ENCODE data around the gene CTSO. TPM values are rescaled to one million over a fixed set of nuclear protein-coding genes. Genes with fewer than 3 reads are reported as not detected.

The CTSO gene, protein sequence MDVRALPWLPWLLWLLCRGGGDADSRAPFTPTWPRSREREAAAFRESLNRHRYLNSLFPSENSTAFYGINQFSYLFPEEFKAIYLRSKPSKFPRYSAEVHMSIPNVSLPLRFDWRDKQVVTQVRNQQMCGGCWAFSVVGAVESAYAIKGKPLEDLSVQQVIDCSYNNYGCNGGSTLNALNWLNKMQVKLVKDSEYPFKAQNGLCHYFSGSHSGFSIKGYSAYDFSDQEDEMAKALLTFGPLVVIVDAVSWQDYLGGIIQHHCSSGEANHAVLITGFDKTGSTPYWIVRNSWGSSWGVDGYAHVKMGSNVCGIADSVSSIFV
- total RNA-seq, result 10 to 100 TPM; 11.4 to 16.7 TPM
- long read RNA-seq, transcript CTSO-201 (8 exons, 2,954 nt), result major isoform, 20 of 22 reads
- long read RNA-seq, partial matches to known transcripts, result 1 of 22 reads
- long read RNA-seq, other reads (novel, unspliced or antisense), result 1 of 22 reads

DNA sequence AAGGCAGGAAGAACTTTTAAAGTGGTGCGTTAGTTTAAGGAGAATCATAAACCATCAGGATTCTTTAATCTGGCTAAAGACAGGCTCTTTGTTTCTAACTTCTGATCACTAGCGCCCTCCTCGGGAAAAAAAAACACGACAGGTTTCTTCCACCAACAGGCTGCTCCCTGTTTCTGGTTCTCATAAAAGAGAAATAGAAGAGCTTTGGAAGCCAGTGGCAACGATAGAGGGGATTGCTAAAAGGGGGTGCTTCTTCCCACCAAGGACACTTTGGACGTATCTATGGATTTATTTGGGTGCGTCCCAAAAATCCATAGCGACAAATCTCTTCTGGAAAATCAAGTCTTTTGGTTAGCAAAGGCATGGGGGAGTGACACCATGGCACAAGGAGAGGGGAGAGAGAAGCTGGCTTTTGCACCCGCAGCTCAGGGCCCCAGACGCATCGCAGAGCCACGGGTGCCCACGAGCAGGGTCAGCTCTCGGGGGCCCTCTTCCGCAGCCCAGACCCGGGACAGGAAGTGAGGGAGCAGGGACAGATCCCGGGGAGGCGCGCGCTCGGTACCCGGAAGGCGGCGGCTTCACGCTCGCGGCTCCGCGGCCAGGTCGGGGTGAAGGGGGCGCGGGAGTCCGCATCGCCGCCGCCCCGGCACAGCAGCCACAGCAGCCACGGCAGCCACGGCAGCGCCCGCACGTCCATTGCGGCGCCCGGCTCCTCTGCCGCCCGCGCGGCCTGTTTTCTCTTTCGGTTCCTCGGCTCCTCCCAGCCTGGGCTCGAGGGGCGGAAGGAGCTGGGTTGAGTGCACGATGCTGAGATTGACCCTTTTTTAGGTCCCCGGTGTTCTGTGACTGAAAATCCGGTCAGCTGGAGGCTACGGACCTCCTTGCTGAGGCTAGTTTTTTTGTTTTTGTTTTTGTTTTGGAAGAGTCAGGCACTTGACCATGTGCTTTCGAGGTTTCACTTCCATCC, at the start of gene CTSO:
CTSO (minus strand) TSS at position 716 of the 967 bp plus-strand sequence; CDS start at position 697, 19 bp downstream.
- intact Hi-C loops (cut with DNase I, micrococcal nuclease), result loop anchor here in 1 of 2 donors (10.0 kb wide), 1 partner anchor 549 kb away; no protein-coding TSS in a partner anchor
- peak; percentile 65 to 82 for DNase-seq
- peak; percentile 82 for ATAC-seq

DNA sequence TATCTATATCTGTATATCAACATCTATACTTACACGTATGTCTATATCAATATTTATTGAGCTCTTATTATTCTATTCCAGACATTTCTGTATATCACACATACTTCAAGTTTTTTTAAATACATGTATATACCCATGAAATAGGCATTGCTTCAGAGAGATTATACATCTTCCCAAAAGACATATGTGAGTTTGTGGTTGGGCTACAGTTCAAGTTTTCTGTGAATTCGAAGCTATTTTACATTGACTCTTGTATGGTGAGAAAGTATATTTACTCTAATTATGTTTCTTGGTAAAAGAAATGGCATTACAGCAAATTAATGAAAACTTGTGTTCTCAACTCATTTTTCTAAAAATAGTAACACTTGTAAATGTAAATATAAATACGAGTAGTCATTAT, 46.8 kb upstream of the CTSO start:
- intact Hi-C loops (cut with DNase I, micrococcal nuclease), result no loop called here
- ATAC-seq, result no peak
- no peak for DNase-seq

- DNase-seq, result no peak
- no peak for ATAC-seq
- intact Hi-C loops (cut with DNase I, micrococcal nuclease), result no loop called here
Measured at GRCh38 chr4:155999725-156000124, 46.1 kb upstream of the CTSO start.

DNA sequence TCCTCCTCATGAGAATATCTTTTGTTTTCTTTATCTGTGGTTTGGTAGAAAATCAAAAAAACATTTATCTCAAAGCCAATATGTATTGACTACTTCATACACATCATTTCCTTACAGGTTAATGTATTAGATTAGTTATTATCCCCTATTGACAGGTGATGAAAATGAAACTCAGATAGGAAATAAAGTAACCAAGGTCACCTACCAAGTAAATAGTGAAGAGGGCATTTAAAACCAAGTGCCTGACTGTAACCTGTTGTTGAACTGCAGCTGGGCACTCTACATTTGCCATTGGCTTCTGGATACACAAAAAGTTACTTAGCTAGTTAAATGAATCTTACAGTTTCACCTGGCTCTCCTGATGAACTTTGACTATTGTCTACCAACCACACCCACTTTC, 41.4 kb upstream of the CTSO start:
- intact Hi-C loops (cut with DNase I, micrococcal nuclease), result no loop called here
- no peak for ATAC-seq
- DNase-seq, result no peak

- intact Hi-C loops (cut with DNase I, micrococcal nuclease), result no loop called here
- ATAC-seq (no peak), DNase-seq (no peak)
Measured at GRCh38 chr4:155984106-155984797, 30.6 kb upstream of the CTSO start.

GRCh38 chr4:155982736-155983385, 29.2 kb upstream of the CTSO start:
- DNase-seq, result no peak
- intact Hi-C loops (cut with DNase I, micrococcal nuclease), result no loop called here
- ATAC-seq, result no peak

GRCh38 chr4:155978810-155979209, 25.1 kb upstream of the CTSO start:
- ATAC-seq (no peak), DNase-seq (no peak)
- intact Hi-C loops (cut with DNase I, micrococcal nuclease), result no loop called here

DNA sequence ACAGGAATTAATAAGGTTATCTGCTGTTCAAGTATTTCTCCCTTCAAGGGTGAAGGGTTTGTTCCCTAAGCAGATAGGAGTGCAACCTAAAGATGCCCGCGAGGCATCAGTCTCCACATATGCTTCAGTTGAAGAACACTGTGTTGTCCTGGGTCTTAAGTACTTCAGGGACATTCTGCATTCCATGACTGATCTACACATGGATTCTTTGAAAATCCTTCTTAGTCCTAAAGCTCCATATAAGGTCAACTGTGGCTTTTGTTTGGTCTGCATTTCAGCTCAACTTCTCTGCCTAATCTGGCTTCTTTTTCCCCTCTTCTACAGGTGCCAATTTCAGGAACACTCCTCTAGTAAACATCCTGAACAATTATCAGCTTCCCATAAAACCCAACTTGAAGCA, 21.8 kb upstream of the CTSO start:
- DNase-seq, result no peak
- intact Hi-C loops (cut with DNase I, micrococcal nuclease), result no loop called here
- ATAC-seq, result no peak

- DNase-seq (no peak), ATAC-seq (no peak)
- intact Hi-C loops (cut with DNase I, micrococcal nuclease), result no loop called here
Measured at GRCh38 chr4:155974996-155975395, 21.3 kb upstream of the CTSO start.

DNA sequence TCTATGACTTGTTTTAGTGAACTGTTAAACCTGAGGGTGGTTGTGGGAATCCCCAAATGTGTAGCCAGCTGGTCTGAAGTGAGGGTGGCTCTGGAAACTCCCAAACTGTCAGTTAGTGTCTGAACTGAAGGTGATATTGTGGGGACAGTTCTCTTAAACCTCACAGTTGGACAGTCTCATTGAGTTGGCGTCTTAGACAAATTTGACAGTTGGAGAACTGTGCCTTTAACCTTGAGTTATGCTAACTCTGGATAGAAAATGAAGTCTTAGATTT, 20.7 kb upstream of the CTSO start:
- DNase-seq (no peak), ATAC-seq (no peak)
- intact Hi-C loops (cut with DNase I, micrococcal nuclease), result no loop called here

DNA sequence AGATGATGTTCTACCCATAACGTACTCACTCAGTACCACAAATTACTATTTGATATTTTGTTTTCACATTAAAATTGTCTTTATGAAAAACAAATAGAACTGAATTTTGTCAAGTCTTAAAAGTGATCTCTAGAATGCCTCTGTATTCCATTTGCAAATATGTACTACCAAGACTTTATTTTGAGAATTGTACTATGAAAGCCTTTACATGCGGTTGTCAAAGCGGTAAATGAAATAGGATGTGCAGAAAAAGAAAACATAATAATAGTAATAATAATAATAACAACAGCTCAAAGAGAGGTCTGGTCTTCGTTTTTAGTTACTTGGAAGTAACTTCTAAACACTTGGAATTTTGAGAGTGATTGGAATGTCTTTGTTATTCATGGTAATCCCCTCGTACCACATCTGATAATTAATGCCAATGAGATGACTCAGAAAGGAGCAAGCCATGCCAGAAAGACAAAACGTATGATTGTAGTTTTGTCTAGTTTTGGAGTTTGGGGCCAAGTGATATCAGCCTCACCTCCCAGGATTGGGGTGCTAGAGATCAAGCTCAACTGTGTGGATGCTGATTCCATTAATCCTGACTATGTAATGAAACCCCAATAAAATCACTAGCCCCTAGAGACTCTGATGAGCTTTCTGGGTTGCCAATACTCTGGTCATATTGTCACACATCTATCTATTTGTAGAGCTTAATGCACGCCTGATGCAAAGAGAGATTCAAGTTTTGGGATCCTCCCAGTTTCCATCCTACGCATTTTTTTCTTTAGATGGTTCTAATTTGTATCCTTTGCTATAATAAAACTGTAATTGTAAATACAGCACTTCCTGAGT, 20.2 kb upstream of the CTSO start:
- intact Hi-C loops (cut with DNase I, micrococcal nuclease), result no loop called here
- DNase-seq, result no peak
- no peak for ATAC-seq

GRCh38 chr4:155972098-155972497, 18.4 kb upstream of the CTSO start:
- ATAC-seq (no peak), DNase-seq (no peak)
- intact Hi-C loops (cut with DNase I, micrococcal nuclease), result no loop called here

DNA sequence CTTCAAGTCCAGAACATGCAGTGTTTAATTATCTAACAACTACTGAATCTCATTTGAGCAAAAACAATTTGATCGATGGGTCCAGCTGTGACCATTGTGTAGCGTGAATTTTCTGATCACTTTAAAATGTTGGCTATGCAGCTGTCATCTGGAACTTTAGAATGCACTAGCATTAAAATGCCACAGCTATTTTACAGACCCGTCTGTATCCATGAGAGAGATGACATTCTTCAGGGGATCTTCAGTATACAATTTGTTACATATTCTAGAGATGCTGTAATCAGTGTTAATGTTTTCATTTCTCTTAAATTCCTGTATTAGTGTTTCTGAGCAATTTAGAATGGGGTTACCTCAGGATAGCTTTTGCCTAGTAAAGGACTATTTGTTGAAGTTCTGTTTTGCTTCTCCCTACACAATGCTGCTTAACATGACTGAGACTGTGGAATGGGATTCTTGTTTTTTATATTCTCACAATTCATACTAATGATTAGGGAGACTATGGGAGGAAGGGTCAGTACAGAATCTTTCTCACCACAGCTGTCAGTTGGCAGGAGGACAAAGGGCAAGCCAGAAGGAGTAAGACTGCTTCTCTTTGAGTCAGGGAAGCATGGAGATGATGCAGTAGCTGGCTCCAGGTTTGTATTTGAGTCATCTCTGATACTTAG, 13.2 kb upstream of the CTSO start:
- DNase-seq (no peak), ATAC-seq (no peak)
- intact Hi-C loops (cut with DNase I, micrococcal nuclease), result no loop called here

DNA sequence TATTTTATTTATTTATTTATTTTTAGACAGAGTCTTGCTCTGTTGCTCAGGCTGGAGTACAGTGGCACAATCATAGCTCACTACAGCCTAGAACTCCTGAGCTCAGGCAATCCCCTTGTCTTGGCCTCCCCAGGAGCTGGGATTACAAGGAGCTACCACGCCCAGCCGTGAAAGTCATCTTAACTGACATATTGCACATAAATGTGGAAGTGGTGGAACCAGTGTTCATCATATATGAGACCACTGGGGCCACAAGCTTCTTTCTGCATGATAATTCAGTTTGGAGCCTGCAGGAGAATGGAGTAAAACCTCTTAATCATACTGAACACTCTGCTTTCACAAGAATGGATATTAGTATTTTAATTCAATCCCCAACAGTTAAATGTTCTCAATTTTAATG, 12.5 kb upstream of the CTSO start:
- intact Hi-C loops (cut with DNase I, micrococcal nuclease), result no loop called here
- DNase-seq (no peak), ATAC-seq (no peak)

- ATAC-seq (no peak), DNase-seq (no peak)
- intact Hi-C loops (cut with DNase I, micrococcal nuclease), result no loop called here
Measured at GRCh38 chr4:155964016-155964891, 10.6 kb upstream of the CTSO start.

DNA sequence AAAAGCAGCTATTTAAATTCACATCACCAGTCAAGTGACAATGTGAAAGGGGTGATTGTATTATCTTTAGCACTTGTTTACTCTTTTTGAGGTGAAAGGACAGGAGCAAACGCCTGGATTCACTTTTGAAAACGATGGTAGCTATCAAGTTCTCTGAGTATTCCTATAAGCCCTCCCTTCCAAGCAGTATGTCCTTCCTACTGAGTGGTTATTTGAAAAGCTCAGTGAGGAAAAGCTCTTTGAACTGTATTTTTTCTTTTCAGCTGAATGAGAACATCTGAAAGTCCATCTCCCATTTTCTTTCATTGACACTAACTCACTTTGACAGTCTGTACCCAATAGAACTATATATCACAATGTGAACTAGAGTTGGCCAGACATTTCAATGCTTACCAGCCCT, 9.1 kb upstream of the CTSO start:
- intact Hi-C loops (cut with DNase I, micrococcal nuclease), result no loop called here
- no peak for DNase-seq
- no peak for ATAC-seq

DNA sequence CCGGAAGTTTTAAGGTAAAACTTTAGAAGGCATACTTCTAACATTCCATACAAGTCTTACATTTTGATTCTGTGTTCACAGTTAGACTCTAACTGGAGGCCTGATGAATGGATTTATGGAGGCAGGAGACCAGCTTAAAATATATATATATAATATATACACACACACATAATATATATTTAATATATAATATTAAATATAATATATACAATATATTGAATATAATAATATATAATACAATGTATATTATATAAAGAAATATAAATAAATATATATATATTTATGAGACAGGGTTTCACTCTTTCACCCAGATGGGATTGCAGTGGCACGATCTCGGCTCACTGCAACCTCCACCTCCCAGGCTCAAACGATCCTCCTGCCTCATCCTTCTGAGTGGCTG, 7.9 kb upstream of the CTSO start:
- no peak for ATAC-seq
- DNase-seq, result no peak
- intact Hi-C loops (cut with DNase I, micrococcal nuclease), result no loop called here

Measured in left colon (tissue), 2 donors.